Renal cortical epithelial cell (primary cell): ENCODE measurements around the gene COX19. TPM values are rescaled to one million over a fixed set of nuclear protein-coding genes. Genes with fewer than 3 reads are reported as not detected.

ENCODE experiments used
- DNase-seq: peaks from one replicate; pipeline ENCODE4 v3.0.0-alpha.2; 2011; ENCODE audit warnings: low read depth
- total RNA-seq: library from RNA; depleted of rRNA; stranded (reverse); fragments of >200 nt; gene quantifications from 2 replicates; pipeline ENCODE4 v1.2.3, GENCODE V29; 2014

COX19 gene, protein sequence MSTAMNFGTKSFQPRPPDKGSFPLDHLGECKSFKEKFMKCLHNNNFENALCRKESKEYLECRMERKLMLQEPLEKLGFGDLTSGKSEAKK
- 3.5 and 10.0 TPM in 2 replicates for total RNA-seq

DNA sequence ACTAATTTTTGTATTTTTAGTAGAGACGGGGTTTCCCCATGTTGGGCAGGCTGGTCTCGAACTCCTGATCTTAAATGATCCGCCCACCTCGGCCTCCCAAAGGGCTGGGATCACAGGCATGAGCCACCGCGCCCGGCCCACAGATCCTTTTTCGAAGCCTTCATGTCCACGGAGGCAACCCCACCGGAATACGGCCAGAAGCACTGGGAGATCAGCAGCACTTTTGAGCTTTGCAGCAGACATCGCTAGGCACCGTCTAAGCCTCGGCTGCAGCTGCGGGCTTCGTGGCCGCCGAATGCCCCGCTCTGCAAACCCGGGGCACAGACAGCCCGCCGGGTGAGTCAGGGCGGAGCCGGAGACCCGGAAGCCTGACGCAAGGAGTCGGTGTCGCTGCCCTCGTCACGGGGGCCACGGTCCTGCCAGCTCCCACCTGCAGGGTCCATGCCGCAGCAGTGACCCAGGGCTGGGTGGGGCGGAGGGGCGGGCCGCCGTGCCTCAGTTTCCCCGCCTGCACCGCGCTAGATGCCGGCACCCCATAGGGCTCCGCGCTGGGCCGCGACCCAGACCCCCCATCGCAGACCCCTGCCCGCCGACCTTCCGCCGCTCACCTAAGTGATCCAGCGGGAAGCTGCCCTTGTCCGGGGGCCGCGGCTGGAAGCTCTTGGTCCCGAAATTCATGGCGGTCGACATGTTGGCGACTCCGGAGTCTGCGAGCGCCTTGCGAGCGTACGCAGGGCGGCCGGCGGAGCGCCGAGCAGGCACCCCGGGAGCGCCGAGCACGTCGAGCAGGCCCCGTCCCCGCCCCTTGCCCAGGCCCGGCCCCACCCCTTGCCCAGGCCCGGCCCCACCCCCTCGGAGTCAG, at the start of gene COX19:
TSS of gene COX19 (minus strand) at position 730 of the 862 bp plus-strand sequence. CDS start at position 690, 40 bp downstream.
- DNase-seq, result peak; percentile 55

DNA sequence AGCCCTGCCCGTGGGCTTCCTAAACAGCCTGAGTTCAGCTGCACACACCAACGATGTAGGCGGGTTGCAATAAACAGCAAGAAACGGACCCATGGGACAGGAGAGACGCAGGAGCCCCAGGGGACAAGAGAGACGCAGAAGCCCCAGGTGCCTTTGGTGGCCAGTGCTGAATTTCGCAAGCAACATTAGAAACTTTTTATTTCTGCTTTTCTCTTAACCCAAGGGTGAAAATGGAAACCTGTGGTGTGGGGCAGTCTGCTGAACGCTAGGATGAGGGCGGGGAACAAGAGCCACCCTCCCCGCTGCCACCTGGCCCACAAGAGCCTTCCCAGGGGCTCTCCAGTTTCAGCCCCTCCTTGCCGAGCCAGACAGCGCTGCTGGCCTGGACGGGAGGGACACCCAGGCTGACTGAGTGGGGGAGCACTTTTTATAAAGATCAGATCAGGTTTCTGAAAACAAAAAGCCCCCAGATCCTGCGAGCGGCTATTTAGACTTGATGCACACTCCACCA, 49.0 kb upstream of the COX19 start:
- DNase-seq, result no peak

DNA sequence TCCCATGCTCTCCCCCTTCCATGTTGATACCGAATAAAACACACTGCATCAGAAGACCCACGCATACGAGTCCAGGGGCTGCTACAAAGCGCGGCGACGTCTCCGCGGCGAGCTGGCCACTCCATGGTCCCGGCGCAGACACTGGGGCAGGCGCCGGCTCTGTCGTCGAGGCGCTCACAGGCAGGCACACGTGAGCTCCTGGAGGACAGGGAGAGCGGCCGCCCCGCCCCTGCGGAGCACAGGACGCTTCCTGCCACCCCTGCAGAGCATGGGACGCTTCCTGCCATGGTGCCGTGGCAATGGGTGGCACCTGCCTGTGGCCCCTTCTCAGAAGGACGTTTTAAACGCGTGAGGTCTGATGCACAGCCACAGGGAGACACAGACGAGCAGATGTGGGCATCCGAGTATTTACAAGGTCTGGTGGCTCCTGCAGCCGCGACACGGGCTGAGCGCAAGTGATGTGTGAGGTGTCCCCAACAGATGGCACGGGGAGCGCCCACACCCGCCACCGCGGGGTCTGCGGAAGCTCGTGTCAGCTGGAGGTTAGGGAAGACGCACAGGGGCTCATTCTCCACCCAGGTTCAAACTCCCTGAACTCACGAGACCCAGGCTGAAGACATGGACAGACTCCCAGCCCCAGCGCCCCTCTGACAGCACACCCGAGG, 47.6 kb upstream of the COX19 start:
- DNase-seq, result no peak

DNA sequence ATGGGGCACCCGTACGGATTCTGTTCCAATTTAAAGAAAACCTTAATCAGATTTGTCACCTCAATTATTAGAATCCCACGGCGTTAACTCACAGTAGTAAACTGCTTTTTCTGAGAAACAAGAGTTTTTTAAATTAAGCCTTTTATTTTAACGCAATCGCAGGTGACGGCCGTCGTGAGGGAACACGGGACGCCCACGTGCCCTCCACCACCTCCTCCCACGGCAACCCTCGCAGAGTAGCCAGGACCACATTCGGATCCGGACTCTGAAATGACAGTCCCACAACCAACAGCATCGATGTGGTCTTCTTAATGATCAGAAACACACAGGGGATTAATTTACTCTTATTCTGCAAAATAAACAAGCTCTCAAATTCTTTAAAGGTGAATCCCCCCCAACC, 47.0 kb upstream of the COX19 start:
- no peak for DNase-seq

DNA sequence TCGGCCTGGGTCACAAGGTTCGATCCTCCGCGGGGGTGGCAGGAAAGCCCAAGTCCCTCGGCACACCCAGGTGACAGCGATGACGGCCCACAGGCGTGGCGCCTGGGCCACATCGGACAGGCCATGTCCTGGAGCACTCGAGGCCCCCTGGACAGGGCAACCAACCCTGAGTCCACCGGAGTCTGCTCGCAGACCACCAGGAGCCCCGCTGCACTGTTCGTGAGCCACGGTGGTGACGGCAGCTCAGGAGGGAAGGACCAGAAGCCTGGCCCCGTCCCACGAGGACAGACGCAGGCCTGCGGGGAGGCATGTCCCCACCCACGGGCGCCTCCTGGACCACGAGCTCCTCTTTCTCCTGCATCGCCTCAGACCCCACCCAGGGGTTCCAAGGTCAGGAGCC, 46.6 kb upstream of the COX19 start:
- DNase-seq, result no peak

DNA sequence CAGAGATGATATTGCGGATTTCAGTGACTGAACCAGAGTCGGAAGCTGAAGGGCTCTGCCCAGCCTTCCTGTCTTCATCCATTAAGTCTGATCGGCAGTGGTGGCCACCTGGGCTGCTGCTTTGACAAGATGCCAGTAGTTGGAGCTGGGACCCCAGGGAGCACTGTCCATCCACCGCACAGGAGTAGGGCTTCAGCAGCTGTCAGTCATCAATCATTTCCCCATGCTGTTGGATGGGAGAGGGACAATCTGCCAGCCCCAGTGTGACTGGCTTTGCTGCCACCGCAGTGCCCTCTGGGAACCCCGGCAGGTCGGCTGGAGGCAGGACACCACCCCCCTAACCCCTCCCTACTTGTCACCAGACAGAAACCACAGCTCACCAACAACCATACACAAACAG, 46.0 kb upstream of the COX19 start:
- no peak for DNase-seq

DNA sequence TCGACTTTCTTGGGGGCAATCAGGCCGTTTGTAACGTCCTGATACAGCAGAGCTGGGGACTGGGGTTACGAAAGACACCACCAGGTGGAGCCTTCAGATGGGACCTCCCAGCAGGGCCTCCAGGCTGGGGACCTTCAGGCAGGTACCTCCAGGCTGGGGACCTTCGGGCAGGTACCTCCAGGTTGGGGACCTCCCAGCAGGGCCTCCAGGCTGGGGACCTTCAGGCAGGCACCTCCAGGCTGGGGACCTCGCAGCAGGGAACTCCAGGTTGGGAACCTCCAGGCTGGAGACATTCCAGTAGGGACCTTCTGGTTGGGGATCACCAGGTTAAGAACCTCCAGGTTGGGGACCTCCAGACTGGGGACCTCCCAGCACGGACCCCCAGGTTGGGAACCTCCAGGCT, 45.5 kb upstream of the COX19 start:
- no peak for DNase-seq

DNA sequence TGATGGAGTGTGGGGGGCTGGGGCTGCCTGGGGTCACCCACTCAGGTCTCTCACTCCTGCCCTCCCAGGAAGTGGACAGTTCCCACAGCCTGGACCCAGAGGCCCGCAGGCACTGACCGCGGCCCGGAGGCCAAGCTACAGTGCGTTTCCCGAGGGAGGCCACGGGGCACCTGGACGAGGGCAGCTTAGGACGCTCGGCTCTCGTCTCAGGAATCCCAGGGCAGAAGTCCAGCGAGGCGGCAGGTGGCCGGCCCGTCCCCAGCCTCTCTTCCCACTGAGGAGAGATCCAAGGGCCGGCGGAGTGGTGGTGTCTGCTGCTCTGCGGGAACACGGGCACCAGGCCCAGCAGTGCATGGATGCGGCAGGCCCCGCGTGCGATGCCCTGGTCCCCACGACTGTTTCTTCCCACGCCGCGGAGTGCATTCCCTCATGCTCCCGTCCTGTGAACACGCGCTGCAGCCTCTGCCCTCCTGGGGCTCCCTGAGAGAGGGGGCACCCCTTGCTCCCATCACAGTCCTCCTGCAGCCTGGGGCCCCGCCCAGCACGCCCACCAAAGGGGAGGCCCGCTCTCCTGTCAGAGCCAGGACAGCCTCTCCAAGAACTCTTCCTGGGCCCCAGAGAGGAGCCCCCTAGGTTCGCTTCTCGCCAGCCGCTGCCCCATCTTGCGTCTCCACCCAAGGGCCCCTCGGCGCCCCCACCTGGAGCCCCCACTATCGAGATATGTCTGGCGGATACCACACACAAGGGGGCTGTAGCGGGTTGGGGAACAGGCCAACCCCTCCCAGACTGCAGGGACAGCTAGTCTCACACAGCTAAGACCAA, 44.7 kb upstream of the COX19 start:
- no peak for DNase-seq

DNA sequence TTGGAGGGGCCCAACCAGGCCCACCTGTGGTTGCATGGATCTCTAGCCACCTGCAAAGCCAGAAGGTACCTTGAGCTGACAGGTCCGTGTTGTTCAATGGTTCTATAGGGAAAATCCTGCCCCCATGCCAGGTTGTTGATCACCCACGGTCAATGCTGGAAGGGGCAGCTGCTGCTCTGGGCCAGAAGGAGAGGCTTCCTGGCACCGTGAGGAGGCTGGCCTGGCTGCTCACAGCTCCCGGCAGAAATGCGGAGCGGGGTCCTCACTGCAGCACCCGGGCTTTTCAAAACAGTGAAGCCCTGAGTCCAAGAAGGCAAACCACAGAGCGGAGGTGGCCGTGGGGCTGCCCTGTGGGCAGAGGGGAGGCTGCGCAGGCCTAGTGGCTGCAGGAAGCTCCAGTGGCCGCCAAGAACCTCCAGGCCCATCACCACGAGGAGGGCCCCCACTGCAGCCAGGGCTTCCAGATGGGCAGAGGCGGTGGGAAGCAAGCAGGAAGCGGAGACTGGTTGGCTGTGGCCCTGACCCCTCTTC, 44.0 kb upstream of the COX19 start:
- DNase-seq, result no peak

DNA sequence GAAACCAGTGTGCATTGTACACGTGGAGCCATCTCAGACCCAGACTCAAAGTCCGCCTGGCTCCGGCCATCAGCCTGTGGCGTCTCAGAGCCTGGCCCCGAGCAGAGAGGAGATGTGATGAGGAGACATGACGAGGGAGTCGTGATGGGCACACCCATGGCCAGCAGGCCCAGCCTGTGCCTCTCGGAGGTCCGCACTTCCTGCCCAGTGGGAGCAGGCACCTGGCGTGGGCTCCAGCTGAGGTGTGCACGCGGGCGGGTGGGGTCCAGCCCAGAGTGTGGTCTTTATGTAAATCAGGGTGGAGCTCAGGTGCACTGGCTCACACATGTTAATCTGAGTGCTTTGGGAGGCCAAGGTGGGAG, 43.0 kb upstream of the COX19 start:
- no peak for DNase-seq

DNA sequence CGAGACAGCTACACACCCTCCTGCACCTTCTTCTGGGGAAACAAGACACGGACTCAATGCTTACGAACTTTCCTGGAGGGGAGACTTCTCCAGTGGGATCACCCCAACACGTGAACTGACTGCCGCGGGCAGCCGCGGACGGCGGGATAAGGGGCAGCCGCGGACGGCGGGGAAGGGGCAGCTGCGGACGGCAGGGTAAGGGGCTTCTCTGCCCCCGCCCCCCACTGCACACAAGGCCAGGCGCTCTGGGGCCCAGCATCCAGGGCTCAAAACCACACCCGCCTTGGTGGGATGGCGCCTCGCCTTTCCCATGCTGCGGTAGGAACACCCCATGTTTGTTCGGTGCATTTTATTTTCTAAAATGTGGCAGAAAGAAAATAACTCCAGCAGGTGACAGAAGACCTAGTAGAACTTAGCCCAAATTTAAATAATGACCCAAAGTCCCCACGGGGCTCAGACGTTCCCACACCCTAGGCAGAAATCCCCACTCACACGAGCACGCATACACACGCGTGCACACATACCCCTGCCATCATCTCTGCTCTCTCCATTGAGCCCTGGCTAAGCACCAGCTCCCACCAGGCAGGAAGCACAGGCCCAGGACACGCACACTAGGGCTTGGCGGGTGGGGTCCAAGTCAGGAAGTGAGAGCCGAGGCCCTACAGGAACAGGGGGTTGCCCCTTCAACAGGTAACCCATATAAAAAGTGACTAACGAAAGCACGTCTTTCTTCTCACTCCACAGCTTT, 42.4 kb upstream of the COX19 start:
- no peak for DNase-seq

DNA sequence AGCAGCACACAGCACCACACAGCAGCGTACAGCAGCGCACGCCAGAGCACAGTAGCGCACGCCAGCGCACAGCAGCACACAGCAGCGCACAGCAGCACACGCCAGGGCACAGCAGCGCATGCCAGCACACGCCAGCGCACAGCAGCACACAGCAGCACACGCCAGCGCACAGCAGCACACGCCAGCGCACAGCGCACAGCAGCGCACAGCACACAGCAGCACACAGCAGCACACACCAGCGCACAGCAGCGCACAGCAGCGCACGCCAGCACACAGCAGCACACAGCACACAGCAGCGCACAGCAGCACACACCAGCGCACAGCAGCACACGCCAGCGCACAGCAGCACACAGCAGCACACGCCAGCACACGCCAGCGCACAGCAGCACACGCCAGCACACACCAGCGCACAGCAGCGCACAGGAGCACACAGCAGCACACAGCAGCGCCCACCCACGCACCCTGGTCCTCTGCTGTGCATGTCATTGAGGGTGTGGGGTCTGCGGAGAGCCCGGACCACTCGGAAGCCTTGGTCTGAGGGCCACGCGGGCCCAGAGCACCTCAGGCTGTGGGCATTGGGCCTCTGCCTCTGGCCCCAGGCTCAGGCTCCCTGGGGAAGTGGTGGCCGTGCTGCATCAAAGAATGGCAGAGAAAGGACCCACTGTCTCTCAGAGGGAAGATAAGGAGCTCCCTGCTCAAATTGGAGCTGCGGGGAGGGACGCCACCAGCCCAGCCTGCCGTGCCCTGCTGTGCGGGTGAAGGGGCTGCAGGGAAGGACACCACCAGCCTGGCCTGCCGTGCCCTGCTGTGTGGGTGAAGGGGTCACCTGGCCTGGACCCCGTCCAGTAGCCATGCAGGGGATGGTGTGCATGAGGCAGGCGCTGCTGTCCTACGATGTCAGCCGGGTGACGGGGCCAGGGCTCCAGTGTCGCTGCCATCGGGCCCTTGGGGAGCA, 41.5 kb upstream of the COX19 start:
- DNase-seq, result no peak

DNA sequence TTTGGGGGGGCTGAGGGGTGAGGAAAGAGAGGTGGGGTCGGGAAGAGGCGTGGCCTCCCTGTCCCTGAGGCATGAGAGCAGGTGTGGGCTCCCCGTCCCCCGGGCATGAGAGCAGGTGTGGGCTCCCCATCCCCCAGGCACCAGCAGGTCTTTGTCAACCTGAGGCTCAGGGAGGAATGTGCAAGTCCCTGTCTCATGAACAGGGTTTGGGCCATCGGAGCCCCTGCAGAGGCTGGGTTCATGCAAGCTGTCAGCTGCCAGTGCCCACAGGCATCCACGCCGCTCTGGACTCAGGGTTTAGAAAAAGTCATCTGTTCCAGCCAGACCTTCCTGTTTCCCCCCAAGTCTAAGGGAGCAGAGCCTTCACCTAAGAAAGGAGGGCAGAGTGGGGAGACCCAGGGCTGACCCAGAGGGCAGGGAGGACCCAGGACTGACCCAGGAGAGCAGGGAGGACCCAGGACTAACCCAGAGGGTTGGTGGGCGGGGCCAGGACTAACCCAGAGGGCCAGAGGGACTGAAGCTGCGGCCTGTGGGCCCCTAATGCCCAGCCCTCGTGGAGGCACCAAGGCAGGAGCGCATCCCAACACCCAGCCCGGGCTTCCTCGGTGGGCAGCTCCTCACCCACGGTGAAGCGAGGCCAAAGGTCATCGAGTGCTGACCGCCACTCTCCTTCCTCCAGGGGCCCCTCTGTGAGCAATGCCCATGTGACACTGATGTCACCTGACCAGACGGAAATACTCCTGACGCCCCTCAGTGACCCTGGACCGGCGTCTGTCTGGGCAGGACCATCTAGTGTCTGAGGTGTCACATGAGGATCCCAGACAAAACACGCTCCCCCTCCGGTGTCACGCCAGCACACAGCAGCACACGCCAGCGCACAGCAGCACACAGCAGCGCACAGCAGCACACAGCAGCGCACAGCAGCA, 40.1 kb upstream of the COX19 start:
- DNase-seq, result no peak

DNA sequence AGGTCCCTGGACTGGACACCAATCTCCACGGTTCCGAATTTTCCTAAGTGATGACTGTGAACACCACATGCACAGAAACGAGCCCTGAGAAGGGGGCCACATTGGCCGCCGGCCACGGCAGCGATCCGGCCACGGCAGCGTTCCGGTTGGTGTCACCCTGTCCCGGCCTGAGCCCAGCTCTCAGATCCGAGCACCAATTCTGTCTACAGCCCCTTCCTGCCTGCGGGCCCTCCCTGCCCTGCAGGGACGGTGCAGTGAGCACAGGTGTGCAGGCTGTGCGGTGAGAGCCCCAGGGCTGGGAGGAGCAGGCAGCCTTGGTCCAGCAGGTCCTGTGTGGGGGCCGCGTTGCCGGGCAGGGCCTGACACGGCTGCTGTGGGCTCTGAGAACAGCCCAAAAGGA, 39.3 kb upstream of the COX19 start:
- DNase-seq, result no peak

DNA sequence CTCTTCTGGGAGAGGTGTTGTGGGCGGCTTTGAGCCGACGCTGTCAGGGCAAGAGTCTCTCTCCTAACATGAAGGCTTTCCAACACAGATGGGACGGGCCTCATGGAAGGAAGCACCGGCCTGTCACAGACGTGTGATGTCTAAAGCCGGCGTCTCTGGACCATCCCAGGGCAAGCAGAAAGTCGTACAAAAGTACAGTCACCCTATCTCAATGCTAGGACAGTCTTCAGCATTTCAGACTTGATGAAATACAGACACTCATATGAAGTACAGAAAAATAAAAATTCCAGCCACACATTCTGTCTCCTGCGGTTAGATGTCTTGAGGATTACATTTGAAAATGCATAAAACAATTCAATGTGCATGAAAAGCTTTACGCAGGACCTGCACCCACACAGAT, 38.2 kb upstream of the COX19 start:
- DNase-seq, result no peak

DNA sequence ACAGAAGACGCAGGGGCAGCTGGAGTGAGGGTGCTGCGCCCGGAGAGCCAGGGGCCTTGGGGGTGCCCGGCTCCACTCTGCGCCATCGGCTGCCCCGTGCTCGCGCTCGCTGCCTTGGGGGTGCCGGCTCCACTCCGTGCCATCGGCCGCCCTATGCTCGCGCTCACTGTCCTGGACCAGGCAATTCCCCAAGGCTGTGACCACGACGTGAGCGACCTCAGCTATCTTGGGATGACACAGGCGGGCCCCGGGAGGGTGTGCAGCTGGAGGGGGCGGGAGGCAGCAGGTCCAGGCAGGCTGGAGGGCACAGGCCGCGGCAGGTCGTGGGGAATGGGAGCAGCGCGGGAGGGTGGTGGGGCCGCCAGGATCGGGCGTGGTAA, 37.4 kb upstream of the COX19 start:
- DNase-seq, result no peak

DNA sequence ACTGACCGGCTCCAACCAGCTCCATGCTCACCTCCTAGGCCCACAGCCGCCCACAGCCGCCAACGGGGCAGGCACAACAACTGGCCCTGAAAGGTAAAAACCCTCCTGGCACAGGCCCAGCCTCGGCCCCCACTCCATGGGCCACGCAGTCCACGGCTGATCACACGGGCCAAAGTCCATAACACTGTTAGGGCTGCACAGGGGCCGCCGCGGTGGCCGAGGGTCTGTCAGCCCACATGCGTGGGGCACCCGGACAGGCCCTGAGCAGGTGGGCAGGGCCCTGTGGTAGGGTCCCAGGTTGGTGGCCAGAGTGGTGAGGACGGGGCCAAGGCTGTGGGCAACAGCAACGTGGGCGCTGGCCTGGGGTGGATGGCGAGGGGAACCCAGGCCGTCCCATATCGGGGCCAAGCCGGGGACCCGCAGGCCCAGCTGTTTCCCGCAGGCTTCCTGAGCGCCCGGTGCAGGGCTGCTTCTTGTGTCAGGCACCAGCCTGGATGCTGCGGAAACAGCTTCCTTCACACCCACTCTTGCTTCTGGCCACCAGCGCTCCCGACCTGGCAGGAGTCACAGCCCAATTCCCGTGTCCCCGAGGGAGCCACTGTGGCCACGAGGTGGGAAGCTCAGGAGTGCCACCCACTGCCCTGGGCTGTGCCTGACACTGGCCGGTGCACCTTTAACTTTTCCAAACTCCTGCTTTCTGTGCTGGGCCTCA, 36.8 kb upstream of the COX19 start:
- no peak for DNase-seq

DNA sequence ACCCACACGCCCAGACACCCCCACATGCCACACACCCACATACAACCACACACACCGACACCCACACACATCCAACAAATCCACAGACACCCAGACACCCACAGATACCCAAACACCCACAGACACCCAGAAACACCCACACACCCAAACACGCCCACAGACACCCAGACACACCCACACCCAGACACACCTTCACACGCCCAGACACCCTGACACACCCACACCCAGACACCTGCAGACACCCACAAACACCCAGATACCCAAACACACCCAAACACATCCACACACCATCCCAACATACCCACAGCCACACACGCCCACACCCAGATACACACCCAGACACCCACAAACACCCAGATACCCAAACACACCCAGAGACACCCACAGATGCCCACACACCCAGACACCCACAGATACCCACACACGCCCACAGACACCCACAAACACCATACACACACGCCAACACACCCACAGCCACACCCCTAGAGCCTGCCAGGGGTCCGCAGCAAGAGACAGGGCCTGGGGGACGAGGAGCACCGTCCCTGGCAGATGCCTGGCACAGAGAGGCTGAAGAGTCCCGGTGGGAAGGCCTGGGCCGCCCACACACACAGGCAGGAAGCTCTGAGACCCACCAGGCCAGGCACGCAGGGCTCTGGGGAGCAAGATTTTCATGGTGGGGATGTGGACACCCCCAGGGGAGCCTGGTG, 36.1 kb upstream of the COX19 start:
- no peak for DNase-seq
